Left ventricle myocardium superior (tissue), 1 donor: ENCODE results near the gene SRRM3. TPM values are rescaled to one million over a fixed set of nuclear protein-coding genes. Genes with fewer than 3 reads are reported as not detected.
"Not testable (repeated sequence)": the region's sequence is repeated elsewhere in the genome, so short reads cannot be mapped to it uniquely, and the experiment has no call there.

Experiments used
- ATAC-seq: fragments of 200-7000 bp; cut with Tn5 transposase; one replicate; pipeline ENCODE4 v1.9.1; 2020; ENCODE audit warnings: mild to moderate bottlenecking, moderate library complexity
- DNase-seq: peaks from one replicate; pipeline ENCODE4 v3.0.0-alpha.2; 2020
- intact Hi-C: fragments of 100-400 bp; cut with micrococcal nuclease; formaldehyde crosslinking; loops from one replicate; pipeline ENCODE4 v1.11.0; 2022
- total RNA-seq: library from RNA; stranded (reverse); fragmentation: NEBNext Ultra II Directional; extraction: Animal tissue kit (Norgen Biotek cat#: 25700); gene quantifications from one replicate; pipeline ENCODE4 v1.2.1, GENCODE V29; 2021
- donor health status: DM: no; HTN: yes; CAD: no; lungs with severe emphysema.

SRRM3 gene
- total RNA-seq, 1 donor from 2014 or later, result 17.2 TPM

- DNase-seq (no peak), ATAC-seq (no peak)
- intact Hi-C loops, result no loop called here
Observed at GRCh38 chr7:76254781-76255180, 53.1 kb downstream of the SRRM3 start.

- intact Hi-C loops, result no loop called here
- DNase-seq (no peak), ATAC-seq (no peak)
Observed at GRCh38 chr7:76257973-76258372, 56.3 kb downstream of the SRRM3 start.

GRCh38 chr7:76259124-76260093 is 57.7 kb downstream of the SRRM3 start:
- intact Hi-C loops, result no loop called here
- no peak for ATAC-seq
- no peak for DNase-seq

GRCh38 chr7:76260171-76260703 is 58.5 kb downstream of the SRRM3 start:
- intact Hi-C loops, result no loop called here
- no peak for DNase-seq
- ATAC-seq, result no peak

- ATAC-seq, result no peak
- DNase-seq, result no peak
- intact Hi-C loops, result no loop called here
Observed at GRCh38 chr7:76261329-76261728, 59.6 kb downstream of the SRRM3 start.

GRCh38 chr7:76261931-76262330 is 60.2 kb downstream of the SRRM3 start:
- intact Hi-C loops, result no loop called here
- ATAC-seq (no peak), DNase-seq (no peak)

GRCh38 chr7:76262683-76263402 is 61.1 kb downstream of the SRRM3 start:
- DNase-seq (no peak), ATAC-seq (peak; percentile 87)
- intact Hi-C loops, result no loop called here

- ATAC-seq, result no peak
- DNase-seq, result no peak
- intact Hi-C loops, result no loop called here
Observed at GRCh38 chr7:76265299-76265698, 63.6 kb downstream of the SRRM3 start.

GRCh38 chr7:76267107-76267893 is 65.6 kb downstream of the SRRM3 start:
- DNase-seq (no peak), ATAC-seq (no peak)
- intact Hi-C loops, result no loop called here

- intact Hi-C loops, result no loop called here
- ATAC-seq (no peak), DNase-seq (no peak)
Observed at GRCh38 chr7:76267894-76268183, 66.1 kb downstream of the SRRM3 start.

- ATAC-seq, result no peak
- intact Hi-C loops, result no loop called here
- no peak for DNase-seq
Observed at GRCh38 chr7:76268376-76268775, 66.7 kb downstream of the SRRM3 start.

GRCh38 chr7:76269895-76270294 is 68.2 kb downstream of the SRRM3 start:
- ATAC-seq, result no peak
- intact Hi-C loops, result no loop called here
- DNase-seq, result no peak

- DNase-seq, intact Hi-C loops, ATAC-seq: not testable (repeated sequence)
Observed at GRCh38 chr7:76271384-76271783, 69.7 kb downstream of the SRRM3 start.

- ATAC-seq (no peak), DNase-seq (no peak)
- intact Hi-C loops, result no loop called here
Observed at GRCh38 chr7:76272142-76272541, 70.4 kb downstream of the SRRM3 start.

GRCh38 chr7:76272851-76273497 is 71.3 kb downstream of the SRRM3 start:
- intact Hi-C loops, result no loop called here
- ATAC-seq (no peak), DNase-seq (no peak)

GRCh38 chr7:76273503-76273902 is 71.8 kb downstream of the SRRM3 start:
- intact Hi-C loops, result no loop called here
- ATAC-seq, result no peak
- no peak for DNase-seq

GRCh38 chr7:76278540-76278939 is 76.8 kb downstream of the SRRM3 start:
- intact Hi-C loops, result no loop called here
- ATAC-seq (no peak), DNase-seq (no peak)

GRCh38 chr7:76280408-76280807 is 78.7 kb downstream of the SRRM3 start:
- intact Hi-C loops, result loop anchor here (10.0 kb wide), 1 partner anchor 96 kb away; no protein-coding TSS in a partner anchor
- ATAC-seq (no peak), DNase-seq (no peak)
